ENCODE measurements around the gene ADAMTS8.

The ADAMTS8 gene

DNA sequence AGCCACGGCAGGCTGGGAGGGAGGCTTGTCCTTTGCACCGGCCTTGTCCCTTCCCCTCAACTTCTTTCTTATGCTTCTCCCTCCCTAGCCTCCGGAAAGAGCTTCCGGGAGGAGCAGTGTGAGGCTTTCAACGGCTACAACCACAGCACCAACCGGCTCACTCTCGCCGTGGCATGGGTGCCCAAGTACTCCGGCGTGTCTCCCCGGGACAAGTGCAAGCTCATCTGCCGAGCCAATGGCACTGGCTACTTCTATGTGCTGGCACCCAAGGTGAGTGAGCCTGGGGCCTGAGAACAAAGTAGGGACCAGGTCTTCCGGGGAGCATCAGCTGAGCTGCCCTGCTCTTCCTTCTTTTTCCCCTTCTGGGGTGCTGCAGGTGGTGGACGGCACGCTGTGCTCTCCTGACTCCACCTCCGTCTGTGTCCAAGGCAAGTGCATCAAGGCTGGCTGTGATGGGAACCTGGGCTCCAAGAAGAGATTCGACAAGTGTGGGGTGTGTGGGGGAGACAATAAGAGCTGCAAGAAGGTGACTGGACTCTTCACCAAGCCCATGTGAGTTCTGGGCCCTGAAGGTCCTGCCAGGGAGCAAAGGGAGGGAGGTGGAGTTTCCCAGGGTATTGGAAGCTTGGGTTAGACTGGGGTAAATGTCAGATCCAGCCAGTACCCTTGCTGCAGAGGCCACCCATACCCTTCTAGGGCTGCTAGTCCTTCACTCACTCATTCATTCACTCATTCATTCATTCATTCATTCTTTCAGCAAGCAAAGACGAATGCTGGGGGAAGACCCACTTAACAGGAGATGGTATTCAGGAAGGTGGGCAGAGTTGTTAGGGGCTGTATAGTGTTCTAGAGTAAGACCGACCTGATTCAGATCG lies 42.7 kb upstream of the ADAMTS8 start:
- ChIA-PET POLR2A (ENCODE audit: low non-redundant PET) (no interaction called here), CTCF (no interaction called here)
- TF ChIP-seq, protein P1, sequence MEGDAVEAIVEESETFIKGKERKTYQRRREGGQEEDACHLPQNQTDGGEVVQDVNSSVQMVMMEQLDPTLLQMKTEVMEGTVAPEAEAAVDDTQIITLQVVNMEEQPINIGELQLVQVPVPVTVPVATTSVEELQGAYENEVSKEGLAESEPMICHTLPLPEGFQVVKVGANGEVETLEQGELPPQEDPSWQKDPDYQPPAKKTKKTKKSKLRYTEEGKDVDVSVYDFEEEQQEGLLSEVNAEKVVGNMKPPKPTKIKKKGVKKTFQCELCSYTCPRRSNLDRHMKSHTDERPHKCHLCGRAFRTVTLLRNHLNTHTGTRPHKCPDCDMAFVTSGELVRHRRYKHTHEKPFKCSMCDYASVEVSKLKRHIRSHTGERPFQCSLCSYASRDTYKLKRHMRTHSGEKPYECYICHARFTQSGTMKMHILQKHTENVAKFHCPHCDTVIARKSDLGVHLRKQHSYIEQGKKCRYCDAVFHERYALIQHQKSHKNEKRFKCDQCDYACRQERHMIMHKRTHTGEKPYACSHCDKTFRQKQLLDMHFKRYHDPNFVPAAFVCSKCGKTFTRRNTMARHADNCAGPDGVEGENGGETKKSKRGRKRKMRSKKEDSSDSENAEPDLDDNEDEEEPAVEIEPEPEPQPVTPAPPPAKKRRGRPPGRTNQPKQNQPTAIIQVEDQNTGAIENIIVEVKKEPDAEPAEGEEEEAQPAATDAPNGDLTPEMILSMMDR (conservative IDR thresholded peaks at IDR 0.05; ENCODE audit: low read depth), result no peak
- DNase-seq (ENCODE audit: low spot score), result no peak
- no peak overlapping the region for H3K27ac ChIP-seq

- CTCF ChIA-PET, result no interaction called here
- no peak for DNase-seq (ENCODE audit: low spot score)
These were observed 40.8 kb upstream of the ADAMTS8 start for GRCh38 chr11:130469181-130469580.

GRCh38 chr11:130467116-130467900 lies 38.9 kb upstream of the ADAMTS8 start:
- TF ChIP-seq, protein P1 (conservative IDR thresholded peaks at IDR 0.05; ENCODE audit: low read depth), result no peak
- CTCF ChIA-PET, result interaction anchor here (0.6 kb wide), 1 partner anchor 424 kb away, joined by 3 read pairs; no protein-coding TSS in a partner anchor
- POLR2A ChIA-PET (ENCODE audit: low non-redundant PET), result no interaction called here

More at GRCh38 chr11:130469181-130469580, 40.8 kb upstream of the ADAMTS8 start:
- TF ChIP-seq, protein P1 (conservative IDR thresholded peaks at IDR 0.05; ENCODE audit: low read depth), result no peak
- POLR2A ChIA-PET (ENCODE audit: low non-redundant PET), result no interaction called here
- no peak overlapping the region for H3K27ac ChIP-seq

GRCh38 chr11:130465263-130465662 lies 36.9 kb upstream of the ADAMTS8 start:
- no peak overlapping the region for H3K27ac ChIP-seq
- POLR2A ChIA-PET (ENCODE audit: low non-redundant PET), result no interaction called here
- CTCF ChIA-PET, result no interaction called here
- DNase-seq (ENCODE audit: low spot score), result no peak
- TF ChIP-seq, protein P1 (conservative IDR thresholded peaks at IDR 0.05; ENCODE audit: low read depth), result no peak

More at GRCh38 chr11:130467116-130467900, 38.9 kb upstream of the ADAMTS8 start:
- DNase-seq (ENCODE audit: low spot score), result no peak
- no peak overlapping the region for H3K27ac ChIP-seq

- H3K27ac ChIP-seq, result no peak overlapping the region
- CTCF ChIA-PET, result interaction anchor here (0.6 kb wide), 1 partner anchor 605 kb away, joined by 3 read pairs; no protein-coding TSS in a partner anchor
- POLR2A ChIA-PET (ENCODE audit: low non-redundant PET), result no interaction called here
- TF ChIP-seq, protein P1 (conservative IDR thresholded peaks at IDR 0.05; ENCODE audit: low read depth), result no peak
- DNase-seq (ENCODE audit: low spot score), result no peak
These were observed 35.9 kb upstream of the ADAMTS8 start for GRCh38 chr11:130464291-130464812.

DNA sequence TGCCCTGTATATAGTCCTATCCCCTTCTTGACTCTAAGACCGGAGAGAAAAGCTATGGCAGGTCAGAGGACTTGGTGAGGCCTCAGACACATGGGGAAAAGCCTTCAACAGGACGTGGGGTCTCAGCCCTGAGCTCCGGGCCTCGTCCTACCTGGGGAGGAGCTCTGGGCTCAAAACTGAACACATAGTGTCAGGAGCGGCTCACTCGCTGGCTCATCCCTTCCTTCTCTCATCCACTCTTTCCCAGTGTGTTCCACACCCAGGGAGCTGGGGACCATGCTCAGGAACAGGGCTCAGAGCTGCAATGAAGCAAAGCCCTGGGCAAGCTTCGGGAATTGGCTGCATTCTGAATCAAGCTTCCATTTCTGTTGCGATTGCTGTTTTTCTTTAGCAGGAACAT lies 34.5 kb upstream of the ADAMTS8 start:
- TF ChIP-seq, protein P1 (conservative IDR thresholded peaks at IDR 0.05; ENCODE audit: low read depth), result no peak
- DNase-seq (ENCODE audit: low spot score), result no peak
- ChIA-PET CTCF (no interaction called here), POLR2A (ENCODE audit: low non-redundant PET) (no interaction called here)
- no peak overlapping the region for H3K27ac ChIP-seq

All from RWPE1 (cell line).